Panc1 (cell line): ENCODE data around the gene NDNF. TPM values are rescaled to one million over a fixed set of nuclear protein-coding genes. Genes with fewer than 3 reads are reported as not detected.
A peak's percentile ranks its signal among the peaks of the same experiment; 100 is the strongest.

ENCODE experiments used
- ATAC-seq: fragments of 200-7000 bp; cut with Tn5 transposase; 2 replicates; pipeline ENCODE4 v1.9.1; 2020; ENCODE audit warnings: mild to moderate bottlenecking, moderate library complexity
- BruUV-seq: library from RNA; stranded (reverse); fragments of 400-500 nt; replicated peaks from 2 replicates; lab custom pipeline; 2021; lab: Mats Ljungman, UMichigan
- CTCF ChIA-PET: fragments of 300-600 bp; sonication (Branson Sonifier 250); formaldehyde crosslinking; loops from one replicate; lab custom pipeline; 2022; ENCODE audit warnings: antibody characterized with exemption; lab: Charles Lee
- POLR2A ChIA-PET: fragments of 300-600 bp; sonication (Branson Sonifier 250); formaldehyde crosslinking; loops from one replicate; lab custom pipeline; 2022; ENCODE audit warnings: antibody characterized with exemption; lab: Charles Lee
- DNase-seq: peaks from one replicate; pipeline ENCODE4 v3.0.0-alpha.2; 2010; ENCODE audit warnings: low read depth, low spot score
- H3K27ac ChIP-seq: 2 replicates; pipeline ENCODE4 v1.5.1; 2011; ENCODE audit warnings: mild to moderate bottlenecking, low read length, inconsistent platforms
- H3K27me3 ChIP-seq: fragments of 200-500 bp; sonication (Bioruptor generic); 2 replicates; pipeline ENCODE4 v1.6.0; 2014; ENCODE audit warnings: low read length, inconsistent platforms; ENCODE audit not compliant: control insufficient read depth, insufficient read depth
- H3K36me3 ChIP-seq: fragments of 200-500 bp; sonication (Bioruptor generic); 2 replicates; pipeline ENCODE4 v1.5.1; 2014; ENCODE audit warnings: inconsistent platforms, mild to moderate bottlenecking, low read length, moderate library complexity; ENCODE audit not compliant: control insufficient read depth, insufficient read depth
- H3K4me1 ChIP-seq: 2 replicates; pipeline ENCODE4 v1.5.1; 2011; ENCODE audit warnings: inconsistent platforms, mild to moderate bottlenecking, low read length, moderate library complexity; ENCODE audit not compliant: control insufficient read depth, insufficient read depth
- H3K4me3 ChIP-seq, 2 experiments: 2 replicates each; pipeline ENCODE4 v1.5.1; 2011 to 2012; ENCODE audit warnings: low read depth in 2 of 2, low read length in 2 of 2, mild to moderate bottlenecking in 2 of 2, inconsistent platforms in 1 of 2, moderate library complexity in 1 of 2
- H3K9me3 ChIP-seq: fragments of 200-500 bp; sonication (Bioruptor generic); 2 replicates; pipeline ENCODE4 v1.5.1; 2014; ENCODE audit warnings: low read depth, mild to moderate bottlenecking, inconsistent platforms, low read length, moderate library complexity; ENCODE audit not compliant: control insufficient read depth, insufficient read depth
- CTCF ChIP-seq: fragments of 450-650 bp; IDR thresholded peaks from 2 replicates; pipeline ENCODE4 v1.5.1; 2017; ENCODE audit warnings: mild to moderate bottlenecking
- POLR2AphosphoS5 ChIP-seq: IDR thresholded peaks from 2 replicates; pipeline ENCODE4 v1.6.1; 2012; ENCODE audit warnings: mild to moderate bottlenecking, low read depth, low read length, moderate library complexity
- REST ChIP-seq, 2 experiments: IDR thresholded peaks; 2 replicates each; pipeline ENCODE4 v1.6.1; 2011 to 2012; ENCODE audit warnings: low read depth in 2 of 2, control low read depth in 1 of 2, low read length in 1 of 2, mild to moderate bottlenecking in 1 of 2, moderate library complexity in 1 of 2; ENCODE audit not compliant: insufficient read depth in 1 of 2
- SIN3A ChIP-seq: IDR thresholded peaks from 2 replicates; pipeline ENCODE4 v1.6.1; 2012; ENCODE audit warnings: low read depth, mild to moderate bottlenecking, low read length, moderate library complexity, borderline replicate concordance; ENCODE audit not compliant: insufficient read depth
- TCF7L2 ChIP-seq: IDR thresholded peaks from 2 replicates; pipeline ENCODE4 v1.6.1; 2011; ENCODE audit warnings: mild to moderate bottlenecking, low read depth, low read length, inconsistent platforms
- in situ Hi-C: cut with HindIII; loops from 2 replicates; pipeline ENCODE4 v1.10.0; 2016; ENCODE audit warnings: low sequenced_read_pairs, low pct_unique_long_range_greater_than_20kb
- intact Hi-C: fragments of 100-400 bp; cut with micrococcal nuclease; formaldehyde crosslinking; loops from one replicate; pipeline ENCODE4 v1.10.0; 2022; ENCODE audit not compliant: unreplicated experiment
- total RNA-seq: library from RNA; stranded (reverse); gene quantifications from one replicate; pipeline ENCODE4 v1.2.1, GENCODE V29; 2021; ENCODE audit not compliant: unreplicated experiment

NDNF gene
- total RNA-seq, 1 experiment from 2014 or later: 0.10 TPM

DNA sequence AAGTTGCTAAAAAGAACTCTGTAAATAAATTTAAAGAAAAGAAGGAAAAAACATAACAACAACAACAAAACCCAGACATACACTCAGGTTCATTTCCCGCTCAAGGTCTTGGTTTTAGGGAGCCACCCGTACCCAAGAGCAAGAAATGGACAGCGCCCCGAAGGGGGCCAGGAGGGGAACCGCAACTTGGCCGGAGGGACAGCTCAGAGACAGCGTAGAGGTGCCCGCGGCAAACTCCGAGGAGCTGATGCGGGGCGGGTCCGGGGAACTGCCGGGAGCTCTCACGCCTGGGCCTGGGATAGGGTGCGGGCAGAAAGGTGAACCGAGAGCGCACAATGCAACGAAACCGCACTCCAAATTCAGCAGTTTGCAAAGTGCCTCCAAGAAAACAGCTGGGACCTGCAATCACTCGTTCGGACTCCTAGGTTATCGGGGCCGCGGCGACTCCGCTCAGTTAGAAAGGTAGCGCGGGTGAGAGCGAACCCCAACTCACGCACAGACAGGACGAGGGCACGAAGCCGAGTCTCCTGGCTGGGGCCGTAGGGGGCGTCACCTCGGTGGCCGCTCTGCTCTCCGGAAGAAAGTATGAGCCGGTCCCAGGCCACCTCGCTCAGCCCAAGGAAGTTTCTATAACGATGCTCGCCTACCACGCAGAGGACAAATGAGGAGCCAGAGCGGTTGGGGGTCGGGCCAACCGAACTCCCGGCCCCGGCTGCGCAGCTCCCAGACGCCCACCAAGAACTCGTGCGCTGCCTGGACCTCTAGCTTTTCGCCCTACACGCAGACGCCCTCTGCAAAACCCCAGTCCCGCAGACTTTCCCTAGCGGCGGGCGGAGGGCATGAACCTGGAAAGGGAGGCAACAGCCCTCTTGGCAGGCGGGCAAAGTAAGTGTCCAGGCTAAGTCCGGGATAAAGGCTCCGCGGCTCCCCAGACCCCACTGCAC lies 1.4 kb downstream of the NDNF start:
- BruUV-seq: no TSS peak
- no peak for DNase-seq
- intact Hi-C loops: no loop called here
- H3K4me3 ChIP-seq: peak overlapping the region; percentile 34 to 45
- H3K9me3 ChIP-seq: no peaks in the 10 kb centered on the region
- no peaks in the 10 kb centered on the region; the same call in 1 of the 2 replicates for H3K4me1 ChIP-seq
- peaks cover 4% of the 10 kb centered on the region for H3K27me3 ChIP-seq
- in situ Hi-C loops: no loop called here
- no peaks in the 10 kb centered on the region for H3K36me3 ChIP-seq
- no peak for TF ChIP-seq POLR2AphosphoS5
- TF ChIP-seq TCF7L2: no peak
- TF ChIP-seq REST (IDR thresholded peaks at IDR 0.05; ENCODE audit: insufficient read depth in 1 of 2, low read depth in 2 of 2, low read length in 1 of 2): no peak
- no peak for TF ChIP-seq SIN3A
- TF ChIP-seq CTCF: peak; percentile 55
- no peak overlapping the region for H3K27ac ChIP-seq
- peak; percentile 89 for ATAC-seq
- ChIA-PET CTCF (interaction anchor here (0.6 to 1.0 kb wide), 3 partner anchors 47 to 253 kb away, joined by 3 to 9 read pairs (median 3); no protein-coding TSS in a partner anchor), POLR2A (no interaction called here)

DNA sequence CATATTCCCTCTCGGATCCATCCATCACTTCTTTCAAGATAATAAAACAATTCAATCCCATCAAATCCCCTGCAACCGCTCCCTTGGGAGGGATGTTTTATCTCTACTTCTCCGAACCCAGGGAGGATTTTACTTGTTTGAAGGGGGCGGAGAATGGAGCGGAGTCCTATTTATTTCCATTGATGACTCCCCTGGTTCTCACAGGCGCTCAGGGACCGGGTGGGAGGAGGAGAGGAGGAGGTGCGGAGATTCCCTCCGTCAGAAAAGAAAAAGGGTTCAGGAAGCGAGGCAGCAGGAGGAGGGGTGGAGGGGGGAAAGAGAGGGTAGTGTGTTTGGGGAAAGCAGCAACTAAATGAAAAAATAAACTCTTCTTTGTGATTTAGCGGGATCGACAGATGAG lies 2.1 kb downstream of the NDNF start:
- BruUV-seq: no TSS peak
- Histone ChIP-seq H3K4me3 (no peak overlapping the region), H3K27me3 (peaks cover 4% of the 10 kb centered on the region), H3K36me3 (no peaks in the 10 kb centered on the region), H3K9me3 (no peaks in the 10 kb centered on the region), H3K4me1 (no peaks in the 10 kb centered on the region; the same call in 1 of the 2 replicates), H3K27ac (no peak overlapping the region)
- POLR2A ChIA-PET: no interaction called here
- TF ChIP-seq REST (IDR thresholded peaks at IDR 0.05; ENCODE audit: insufficient read depth in 1 of 2, low read depth in 2 of 2, low read length in 1 of 2) (no peak), SIN3A (no peak), POLR2AphosphoS5 (no peak), CTCF (no peak), TCF7L2 (no peak)
- CTCF ChIA-PET: no interaction called here
- DNase-seq: no peak
- in situ Hi-C loops: no loop called here
- ATAC-seq: no peak
- intact Hi-C loops: no loop called here
